DOHH2 (cell line): ENCODE measurements around the gene CDH22.

Experiments used
- H3F3A ChIP-seq: fragments of 200-600 bp; sonication (generic), shearing (Covaris generic); 2 replicates; pipeline ENCODE4 v1.6.0; 2016; ENCODE audit warnings: antibody characterized with exemption, mild to moderate bottlenecking; ENCODE audit not compliant: control insufficient read depth, insufficient read depth
- H3K27ac ChIP-seq: fragments of 200-600 bp; sonication (generic); 2 replicates; pipeline ENCODE4 v1.5.1; 2014; ENCODE audit warnings: low read depth, mild to moderate bottlenecking, low read length, moderate library complexity
- H3K27me3 ChIP-seq: fragments of 200-600 bp; sonication (generic); 2 replicates; pipeline ENCODE4 v1.6.1; 2014; ENCODE audit warnings: mild to moderate bottlenecking, low read length, mixed read lengths; ENCODE audit not compliant: control insufficient read depth
- H3K36me3 ChIP-seq: fragments of 200-600 bp; sonication (generic); 2 replicates; pipeline ENCODE4 v1.6.1; 2014; ENCODE audit warnings: mild to moderate bottlenecking, low read length, moderate library complexity, mixed read lengths; ENCODE audit not compliant: control insufficient read depth
- H3K4me1 ChIP-seq: fragments of 200-600 bp; sonication (generic); 2 replicates; pipeline ENCODE4 v1.6.1; 2014; ENCODE audit warnings: mild to moderate bottlenecking, low read length, mixed read lengths; ENCODE audit not compliant: control insufficient read depth
- H3K4me2 ChIP-seq: fragments of 200-600 bp; sonication (generic); 2 replicates; pipeline ENCODE4 v1.6.0; 2014; ENCODE audit warnings: mild to moderate bottlenecking, low read length, moderate library complexity
- H3K4me3 ChIP-seq: fragments of 200-600 bp; sonication (generic); 2 replicates; pipeline ENCODE4 v1.5.1; 2014; ENCODE audit warnings: mild to moderate bottlenecking, low read length, mixed read lengths
- H3K79me2 ChIP-seq: fragments of 200-600 bp; sonication (generic); 2 replicates; pipeline ENCODE4 v1.6.1; 2014; ENCODE audit warnings: mild to moderate bottlenecking, low read length, mixed read lengths; ENCODE audit not compliant: control insufficient read depth
- H3K9me2 ChIP-seq: fragments of 200-600 bp; sonication (generic); replicated peaks from 2 replicates; pipeline ENCODE4 v1.6.1; 2014; ENCODE audit warnings: mild to moderate bottlenecking, low read length, mixed read lengths; ENCODE audit not compliant: control insufficient read depth
- H3K9me3 ChIP-seq: fragments of 200-600 bp; sonication (generic); 2 replicates; pipeline ENCODE4 v1.6.1; 2014; ENCODE audit warnings: antibody characterized with exemption, low read length, mixed read lengths; ENCODE audit not compliant: control insufficient read depth, insufficient read depth
- H4K20me1 ChIP-seq: fragments of 200-600 bp; sonication (generic); 2 replicates; pipeline ENCODE4 v1.6.0; 2014; ENCODE audit warnings: low read depth, mild to moderate bottlenecking, antibody characterized with exemption, low read length, moderate library complexity; ENCODE audit not compliant: control insufficient read depth, insufficient read depth
- EZH2phosphoT487 ChIP-seq: fragments of 200-600 bp; sonication (generic); IDR thresholded peaks from 2 replicates; pipeline ENCODE4 v1.6.1; 2017; ENCODE audit warnings: borderline replicate concordance, mild to moderate bottlenecking, antibody characterized with exemption, low read length, moderate library complexity, mixed read lengths
- TF ChIP-seq, protein P1 (sequence below): fragments of 200-600 bp; sonication (generic); IDR thresholded peaks from one replicate; pipeline ENCODE4 v1.5.1; 2014; ENCODE audit warnings: antibody characterized with exemption, mild to moderate bottlenecking, low read depth, low read length; ENCODE audit not compliant: poor library complexity, severe bottlenecking

Gene CDH22

DNA sequence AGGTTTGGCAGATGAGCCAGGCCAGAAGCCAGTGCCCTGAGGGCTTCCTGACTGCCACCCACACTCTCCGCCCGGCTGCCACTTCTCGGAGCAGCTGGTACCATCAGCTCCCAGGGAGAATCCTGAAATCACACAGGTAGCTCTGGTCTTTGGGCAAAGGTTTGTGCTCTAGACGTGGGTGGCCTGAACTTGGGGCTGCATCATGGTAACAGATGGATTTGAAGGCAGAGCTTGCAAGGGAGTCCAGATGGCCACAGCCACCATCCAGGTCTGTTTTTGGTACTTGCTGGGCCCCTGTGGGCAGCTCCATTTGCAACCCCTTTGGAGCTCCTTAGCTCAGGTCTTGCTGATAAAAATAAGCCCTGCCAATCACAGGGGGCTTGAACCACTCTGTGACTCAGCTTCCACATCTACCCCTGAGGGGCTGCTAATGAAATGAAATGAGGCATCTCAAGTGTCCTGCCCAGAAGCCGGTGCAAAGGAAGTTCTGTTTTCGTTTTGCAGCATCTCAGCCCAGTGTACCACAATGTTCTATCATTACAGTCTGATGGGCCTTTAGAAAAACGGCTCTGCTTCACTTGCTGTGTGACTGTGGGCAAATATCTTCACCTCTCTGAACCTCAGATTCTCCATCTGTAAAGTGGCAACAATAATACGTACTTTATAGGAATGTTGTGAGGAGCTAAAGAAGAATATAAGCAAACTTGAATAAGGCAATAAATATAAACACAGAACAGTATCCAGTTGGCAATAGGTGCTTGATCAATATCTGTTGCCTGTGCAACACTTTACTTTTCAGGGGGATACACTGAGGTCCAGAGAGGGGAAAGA lies 25.1 kb upstream of the CDH22 start:
- Histone ChIP-seq H4K20me1 (no peaks in the 10 kb centered on the region), H3K27me3 (peaks cover 14% of the 10 kb centered on the region), H3K79me2 (no peaks in the 10 kb centered on the region), H3K36me3 (no peaks in the 10 kb centered on the region), H3K9me2 (no peaks in the 10 kb centered on the region), H3K9me3 (no peaks in the 10 kb centered on the region), H3F3A (no peaks in the 10 kb centered on the region), H3K4me1 (no peaks in the 10 kb centered on the region), H3K27ac (no peak overlapping the region), H3K4me2 (no peak overlapping the region), H3K4me3 (no peak overlapping the region)
- no peak for TF ChIP-seq EZH2phosphoT487
- TF ChIP-seq, protein P1, sequence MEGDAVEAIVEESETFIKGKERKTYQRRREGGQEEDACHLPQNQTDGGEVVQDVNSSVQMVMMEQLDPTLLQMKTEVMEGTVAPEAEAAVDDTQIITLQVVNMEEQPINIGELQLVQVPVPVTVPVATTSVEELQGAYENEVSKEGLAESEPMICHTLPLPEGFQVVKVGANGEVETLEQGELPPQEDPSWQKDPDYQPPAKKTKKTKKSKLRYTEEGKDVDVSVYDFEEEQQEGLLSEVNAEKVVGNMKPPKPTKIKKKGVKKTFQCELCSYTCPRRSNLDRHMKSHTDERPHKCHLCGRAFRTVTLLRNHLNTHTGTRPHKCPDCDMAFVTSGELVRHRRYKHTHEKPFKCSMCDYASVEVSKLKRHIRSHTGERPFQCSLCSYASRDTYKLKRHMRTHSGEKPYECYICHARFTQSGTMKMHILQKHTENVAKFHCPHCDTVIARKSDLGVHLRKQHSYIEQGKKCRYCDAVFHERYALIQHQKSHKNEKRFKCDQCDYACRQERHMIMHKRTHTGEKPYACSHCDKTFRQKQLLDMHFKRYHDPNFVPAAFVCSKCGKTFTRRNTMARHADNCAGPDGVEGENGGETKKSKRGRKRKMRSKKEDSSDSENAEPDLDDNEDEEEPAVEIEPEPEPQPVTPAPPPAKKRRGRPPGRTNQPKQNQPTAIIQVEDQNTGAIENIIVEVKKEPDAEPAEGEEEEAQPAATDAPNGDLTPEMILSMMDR = no peak

DNA sequence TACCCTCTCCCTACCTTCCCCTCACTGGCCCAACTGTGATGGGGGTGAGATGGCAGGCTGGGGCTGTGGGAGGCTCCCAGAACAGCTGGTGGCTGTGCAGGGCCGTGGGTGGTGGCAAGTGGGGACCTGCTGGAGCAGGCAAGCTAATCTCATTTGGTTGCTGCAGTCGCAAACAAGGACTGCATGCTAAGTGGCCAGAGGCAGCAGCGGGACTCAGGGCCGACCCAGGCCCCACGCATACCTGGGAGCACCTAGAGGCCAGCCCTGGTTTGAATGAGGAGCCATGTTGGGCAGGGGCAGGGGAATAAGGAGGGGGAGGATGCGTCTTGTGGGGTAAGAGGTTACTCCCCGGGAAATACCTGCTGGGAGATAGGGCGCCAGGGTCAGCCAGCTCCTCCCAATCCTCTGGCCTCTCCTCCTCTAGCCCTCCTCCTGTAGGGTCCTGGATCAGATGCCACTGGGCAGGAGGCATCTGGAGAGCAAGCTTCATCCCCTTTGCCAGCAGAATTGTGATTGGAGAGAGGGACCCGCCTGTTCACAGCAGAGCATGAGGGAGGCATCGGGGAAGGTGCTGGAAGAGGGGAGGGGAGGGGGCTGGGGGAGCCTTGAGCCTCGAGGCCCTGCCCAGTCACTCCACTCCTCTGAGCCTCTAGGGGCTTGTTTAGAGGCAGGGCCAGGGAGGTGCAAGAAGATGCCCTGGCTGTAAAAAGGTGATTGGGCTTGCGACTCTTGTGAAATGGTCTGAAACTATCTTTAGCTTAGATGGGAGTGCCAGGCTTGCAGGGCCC lies 24.3 kb upstream of the CDH22 start:
- H3K4me3 ChIP-seq = no peak overlapping the region

DNA sequence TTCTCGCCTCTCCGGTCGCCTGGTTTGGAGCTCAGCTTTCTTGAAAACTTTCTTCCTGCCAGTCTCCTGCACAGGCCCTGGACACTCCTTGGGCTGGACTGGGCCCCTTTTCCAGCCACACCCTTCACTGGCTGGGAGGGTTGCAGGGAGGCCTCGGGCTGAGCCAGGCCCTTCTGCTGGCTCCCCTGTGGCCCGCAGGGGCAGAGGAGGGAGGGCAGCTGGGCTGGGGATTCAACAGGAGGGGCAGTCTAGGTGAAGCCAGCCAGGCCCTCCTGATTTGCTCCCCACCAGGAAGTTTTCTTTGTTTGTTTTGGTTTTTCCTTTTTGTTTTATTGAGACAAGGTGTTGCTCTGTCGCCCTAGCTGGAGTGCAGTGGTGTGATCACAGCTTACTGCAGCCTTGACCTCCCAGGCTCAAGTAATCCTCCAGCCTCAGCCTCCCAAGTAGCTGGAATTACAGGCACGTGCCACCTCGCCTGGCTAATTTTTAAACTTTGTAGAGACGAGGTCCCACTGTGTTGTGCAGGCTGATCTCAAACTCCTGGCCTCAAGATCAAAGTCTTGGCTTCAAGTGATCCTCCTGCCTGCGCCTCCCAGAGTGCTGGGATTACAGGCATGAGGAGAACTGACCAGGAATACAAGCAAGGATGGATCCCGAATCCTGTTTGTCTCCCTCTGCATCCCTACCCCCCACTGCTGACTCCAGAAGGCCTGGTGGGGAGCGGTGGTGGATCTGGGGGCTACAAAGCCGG lies 23.5 kb upstream of the CDH22 start:
- TF ChIP-seq, protein P1 = no peak
- TF ChIP-seq EZH2phosphoT487 = no peak

More for the DNA sequence above, 24.3 kb upstream of the CDH22 start:
- no peaks in the 10 kb centered on the region for H3K9me2 ChIP-seq
- no peaks in the 10 kb centered on the region for H3K9me3 ChIP-seq
- no peak overlapping the region for H3K27ac ChIP-seq
- H4K20me1 ChIP-seq = no peaks in the 10 kb centered on the region
- TF ChIP-seq, protein P1 = no peak
- TF ChIP-seq EZH2phosphoT487 = no peak
- no peak overlapping the region for H3K4me2 ChIP-seq
- no peaks in the 10 kb centered on the region for H3K79me2 ChIP-seq
- peaks cover 14% of the 10 kb centered on the region for H3K27me3 ChIP-seq
- no peaks in the 10 kb centered on the region for H3F3A ChIP-seq
- H3K36me3 ChIP-seq = no peaks in the 10 kb centered on the region
- no peaks in the 10 kb centered on the region for H3K4me1 ChIP-seq

More for the DNA sequence above, 23.5 kb upstream of the CDH22 start:
- Histone ChIP-seq H3K4me1 (no peaks in the 10 kb centered on the region), H3K36me3 (no peaks in the 10 kb centered on the region), H3K9me2 (no peaks in the 10 kb centered on the region), H3K27ac (no peak overlapping the region), H3K4me2 (no peak overlapping the region), H4K20me1 (no peaks in the 10 kb centered on the region), H3K4me3 (no peak overlapping the region), H3F3A (no peaks in the 10 kb centered on the region), H3K9me3 (no peaks in the 10 kb centered on the region), H3K79me2 (no peaks in the 10 kb centered on the region), H3K27me3 (peaks cover 14% of the 10 kb centered on the region)
